K562 (cell line): Measurements from ENCODE around the gene TTLL9. TPM values are rescaled to one million over a fixed set of nuclear protein-coding genes. Genes with fewer than 3 reads are reported as not detected.

Experiments
- CREB3 ChIP-seq: fragments of 450-650 bp; conservative IDR thresholded peaks from 2 replicates; pipeline ENCODE4 v1.6.1; 2016; ENCODE audit warnings: missing genetic modification characterization, low read depth, mild to moderate bottlenecking, missing compliant biosample characterization, moderate library complexity
- E2F4 ChIP-seq: sonication (generic); formaldehyde crosslinking; IDR thresholded peaks from 2 replicates; pipeline ENCODE4 v1.8.0; 2022; ENCODE audit warnings: mild to moderate bottlenecking, low read depth, missing genetic modification reagents
- ETV1 ChIP-seq: fragments of 450-650 bp; conservative IDR thresholded peaks from 2 replicates; pipeline ENCODE4 v1.6.1; 2016; ENCODE audit warnings: missing genetic modification characterization, control low read depth, low read depth, missing compliant biosample characterization
- EZH2 ChIP-seq: IDR thresholded peaks from 2 replicates; pipeline ENCODE4 v1.6.1; 2012; ENCODE audit warnings: low read depth, mild to moderate bottlenecking, inconsistent platforms, low read length, borderline replicate concordance
- HBP1 ChIP-seq: fragments of 450-650 bp; formaldehyde crosslinking; IDR thresholded peaks from 2 replicates; pipeline ENCODE4 v1.4.0; 2022; ENCODE audit warnings: missing genetic modification characterization
- MYBL2 ChIP-seq, 2 experiments: fragments of 450-650 bp in 1 of 2; sonication (generic) in 1 of 2; formaldehyde crosslinking in 1 of 2; IDR thresholded peaks; 2 replicates each; pipeline versions ENCODE4 v1.6.1 to v1.8.1; 2017 to 2022; ENCODE audit warnings: borderline replicate concordance in 1 of 2, inconsistent platforms in 1 of 2, low read depth in 1 of 2, mild to moderate bottlenecking in 1 of 2, missing genetic modification reagents in 1 of 2, moderate library complexity in 1 of 2
- NFATC3 ChIP-seq: fragments of 450-650 bp; IDR thresholded peaks from 2 replicates; pipeline ENCODE4 v1.6.1; 2017; ENCODE audit warnings: mild to moderate bottlenecking
- POLR2G ChIP-seq: fragments of 200-400 bp; formaldehyde crosslinking; IDR thresholded peaks from 2 replicates; pipeline ENCODE4 v1.6.1; 2017; ENCODE audit warnings: low read depth, mild to moderate bottlenecking, antibody characterized with exemption, low read length, moderate library complexity
- PURB ChIP-seq: sonication (generic); formaldehyde crosslinking; IDR thresholded peaks from 2 replicates; pipeline ENCODE4 v1.9.0; 2021; ENCODE audit warnings: low read depth, mild to moderate bottlenecking, missing genetic modification reagents
- SNIP1 ChIP-seq: fragments of 450-650 bp; IDR thresholded peaks from 2 replicates; pipeline ENCODE4 v1.7.1; 2017; ENCODE audit warnings: low read depth, mild to moderate bottlenecking
- XRCC5 ChIP-seq: fragments of 200-400 bp; formaldehyde crosslinking; IDR thresholded peaks from 2 replicates; pipeline ENCODE4 v1.6.1; 2017; ENCODE audit warnings: low read depth, mild to moderate bottlenecking, low read length
- ZEB2 ChIP-seq: fragments of 450-650 bp; IDR thresholded peaks from 2 replicates; pipeline ENCODE4 v1.6.1; 2016
- ZNF121 ChIP-seq: sonication (generic); formaldehyde crosslinking; conservative IDR thresholded peaks from 2 replicates; pipeline ENCODE4 v1.8.0; 2022; ENCODE audit warnings: missing genetic modification reagents
- ZNF318 ChIP-seq, 2 experiments: fragments of 450-650 bp; IDR thresholded peaks; 2 replicates each; pipeline ENCODE4 v1.6.1; 2016; ENCODE audit warnings: mild to moderate bottlenecking in 2 of 2, borderline replicate concordance in 1 of 2, low read depth in 1 of 2, moderate library complexity in 1 of 2
- polyA plus RNA-seq, 8 experiments: library from polyadenylated mRNA; depleted of rRNA in 4 of 8; stranded (reverse) in 5 of 8; unstranded in 3 of 8; fragments of >200 nt; fragmentation: Nextera tagmentation in 2 of 8; fragmentation: Illumina TruSeq in 1 of 8; extraction: Ambion mirVana in 2 of 8; extraction: Trizol in 1 of 8; gene quantifications; 2 replicates each; pipeline versions ENCODE4 v1.2.1 to v1.2.3, GENCODE V29; 2011 to 2014; ENCODE audit warnings: inconsistent platforms in 1 of 8, missing spikeins in 1 of 8
- total RNA-seq, 7 experiments: library from RNA; depleted of rRNA in 6 of 7; stranded (reverse); fragments of >200 nt in 6 of 7; fragmentation: Illumina TruSeq in 2 of 7; extraction: Trizol in 2 of 7; gene quantifications; 2 replicates each; pipeline versions ENCODE4 v1.2.1 to v1.2.3, GENCODE V29; 2011 to 2021; ENCODE audit warnings: low replicate concordance in 1 of 7

TTLL9 gene
- total and polyA plus RNA-seq, 9 of the 15 experiments (the other 6 are each of a cell fraction or from before 2014, with no cell fraction given), result 0.06 to 0.07 TPM; not detected in 7

GRCh38 chr20:31968291-31969126 lies 98.1 kb downstream of the TTLL9 start (continued):
- TF ChIP-seq ZNF318 (IDR thresholded peaks at IDR 0.05; ENCODE audit: borderline replicate concordance in 1 of 2, low read depth in 1 of 2) (no peak), PURB (peak; percentile 90; the same call in 1 of the 2 replicates), EZH2 (no peak), HBP1 (CRISPR knock-in tag) (no peak), POLR2G (no peak), MYBL2 (IDR thresholded peaks at IDR 0.05; ENCODE audit: low read depth) (no peak), MYBL2 (CRISPR knock-in tag; IDR thresholded peaks at IDR 0.05; ENCODE audit: borderline replicate concordance) (no peak), ZEB2 (no peak), XRCC5 (peak; percentile 92), CREB3 (tag) (peak; percentile 75; the same call in 1 of the 2 replicates), ETV1 (tag) (peak; percentile 98), SNIP1 (no peak), E2F4 (CRISPR knock-in tag) (peak; percentile 97), NFATC3 (no peak), ZNF121 (CRISPR knock-in tag) (peak; percentile 83)
